CD4-positive, alpha-beta T cell (primary cell): ENCODE results near the gene NAA10. TPM values are rescaled to one million over a fixed set of nuclear protein-coding genes. Genes with fewer than 3 reads are reported as not detected.

Experiments
- ATAC-seq: fragments of 200-7000 bp; cut with Tn5 transposase; one replicate; pipeline ENCODE4 v1.10.0; 2022; ENCODE audit warnings: mild to moderate bottlenecking; ENCODE audit not compliant: poor library complexity
- CTCF ChIA-PET: fragments of 350-600 bp; sonication (Branson Sonifier 250); formaldehyde crosslinking; loops from one replicate; lab custom pipeline; 2021; ENCODE audit warnings: antibody characterized with exemption, inconsistent platforms; lab: Charles Lee
- POLR2A ChIA-PET: fragments of 350-600 bp; sonication (Branson Sonifier 250); formaldehyde crosslinking; loops from one replicate; lab custom pipeline; 2021; ENCODE audit warnings: antibody characterized with exemption, inconsistent platforms; lab: Charles Lee
- DNase-seq, 14 experiments: peaks; one replicate each; pipeline ENCODE4 v3.0.0-alpha.2; 2013 to 2020; ENCODE audit warnings: mixed read lengths in 2 of 14
- H3K27ac ChIP-seq, 2 donors: one replicate each; pipeline versions ENCODE4 v1.5.1 to v1.7.0; 2013; ENCODE audit warnings: low read length in 2 of 2, low read depth in 1 of 2, mild to moderate bottlenecking in 1 of 2
- H3K27me3 ChIP-seq, 2 experiments: 1 replicate in 1 of 2; 2 replicates in 1 of 2; pipeline versions ENCODE4 v1.6.1 to v1.7.0; 2013; ENCODE audit warnings: low read length in 2 of 2, control low read depth in 1 of 2, mild to moderate bottlenecking in 1 of 2, moderate library complexity in 1 of 2; ENCODE audit not compliant: insufficient read depth in 2 of 2, control insufficient read depth in 1 of 2
- H3K36me3 ChIP-seq: one replicate; pipeline ENCODE4 v1.6.1; 2013; ENCODE audit warnings: low read length, control low read depth; ENCODE audit not compliant: insufficient read depth
- H3K4me1 ChIP-seq: one replicate; pipeline ENCODE4 v1.6.1; 2013; ENCODE audit warnings: low read length, control low read depth; ENCODE audit not compliant: insufficient read depth
- H3K4me3 ChIP-seq: one replicate; pipeline ENCODE4 v1.5.1; 2013; ENCODE audit warnings: mild to moderate bottlenecking, low read length, moderate library complexity
- H3K9me3 ChIP-seq, 2 experiments: 1 replicate in 1 of 2; 2 replicates in 1 of 2; pipeline versions ENCODE4 v1.6.1 to v1.7.0; 2013; ENCODE audit warnings: low read length in 2 of 2, mild to moderate bottlenecking in 2 of 2, control low read depth in 1 of 2, moderate library complexity in 1 of 2; ENCODE audit not compliant: control insufficient read depth in 1 of 2, insufficient read depth in 1 of 2
- H3K27ac Mint-ChIP-seq: one replicate; pipeline ENCODE4 v1.8.0; 2020; ENCODE audit warnings: mixed read lengths
- H3K27me3 Mint-ChIP-seq: one replicate; pipeline ENCODE4 v1.8.0; 2021; ENCODE audit warnings: mixed read lengths
- H3K36me3 Mint-ChIP-seq: one replicate; pipeline ENCODE4 v1.8.0; 2021; ENCODE audit warnings: low read depth, mixed read lengths
- H3K4me1 Mint-ChIP-seq: one replicate; pipeline ENCODE4 v1.8.0; 2021; ENCODE audit warnings: low read depth, mixed read lengths
- H3K4me3 Mint-ChIP-seq: one replicate; pipeline ENCODE4 v1.8.0; 2020; ENCODE audit warnings: mild to moderate bottlenecking, mixed read lengths
- H3K9me3 Mint-ChIP-seq: one replicate; pipeline ENCODE4 v1.8.0; 2020; ENCODE audit warnings: mixed read lengths
- intact Hi-C, 2 experiments: fragments of 100-400 bp; cut with DNase I in 1 of 2; cut with micrococcal nuclease in 1 of 2; formaldehyde crosslinking; loops; one replicate each; pipeline versions ENCODE4 v1.15.1 to v1.9.0; 2023 to 2025; cut with DNase I, micrococcal nuclease
- total RNA-seq, 174 experiments: library from RNA in 2 of 174; stranded (reverse) in 2 of 174; gene quantifications; one replicate each; pipeline ENCODE4 v1.2.3 and lab custom pipeline; 2021 to 2026
- TF ChIP-seq, protein P1 (sequence below): fragments of 200-600 bp; IDR thresholded peaks from one replicate; pipeline ENCODE4 v1.8.0; 2022; ENCODE audit warnings: antibody characterized with exemption, mild to moderate bottlenecking

Gene NAA10
- total RNA-seq, 2 experiments from 2014 or later, result 41.5 to 42.0 TPM

GRCh38 chrX:153956044-153956907 lies 21.4 kb upstream of the NAA10 start:
- H3K4me1 ChIP-seq, result peaks cover 9% of the 10 kb centered on the region
- peaks cover 91% of the 10 kb centered on the region for H3K36me3 ChIP-seq
- DNase-seq (no peak), ATAC-seq (no peak)
- Mint-ChIP-seq H3K4me3 (no peak overlapping the region), H3K9me3 (no peaks in the 10 kb centered on the region), H3K4me1 (peaks cover 4% of the 10 kb centered on the region), H3K27me3 (no peaks in the 10 kb centered on the region), H3K27ac (no peak overlapping the region), H3K36me3 (peaks cover 52% of the 10 kb centered on the region)
- POLR2A ChIA-PET, result no interaction called here
- no peak overlapping the region for H3K4me3 ChIP-seq
- no peaks in the 10 kb centered on the region for H3K27me3 ChIP-seq
- CTCF ChIA-PET, result no interaction called here
- intact Hi-C loops, result no loop called here
- no peaks in the 10 kb centered on the region for H3K9me3 ChIP-seq
- TF ChIP-seq, protein P1, sequence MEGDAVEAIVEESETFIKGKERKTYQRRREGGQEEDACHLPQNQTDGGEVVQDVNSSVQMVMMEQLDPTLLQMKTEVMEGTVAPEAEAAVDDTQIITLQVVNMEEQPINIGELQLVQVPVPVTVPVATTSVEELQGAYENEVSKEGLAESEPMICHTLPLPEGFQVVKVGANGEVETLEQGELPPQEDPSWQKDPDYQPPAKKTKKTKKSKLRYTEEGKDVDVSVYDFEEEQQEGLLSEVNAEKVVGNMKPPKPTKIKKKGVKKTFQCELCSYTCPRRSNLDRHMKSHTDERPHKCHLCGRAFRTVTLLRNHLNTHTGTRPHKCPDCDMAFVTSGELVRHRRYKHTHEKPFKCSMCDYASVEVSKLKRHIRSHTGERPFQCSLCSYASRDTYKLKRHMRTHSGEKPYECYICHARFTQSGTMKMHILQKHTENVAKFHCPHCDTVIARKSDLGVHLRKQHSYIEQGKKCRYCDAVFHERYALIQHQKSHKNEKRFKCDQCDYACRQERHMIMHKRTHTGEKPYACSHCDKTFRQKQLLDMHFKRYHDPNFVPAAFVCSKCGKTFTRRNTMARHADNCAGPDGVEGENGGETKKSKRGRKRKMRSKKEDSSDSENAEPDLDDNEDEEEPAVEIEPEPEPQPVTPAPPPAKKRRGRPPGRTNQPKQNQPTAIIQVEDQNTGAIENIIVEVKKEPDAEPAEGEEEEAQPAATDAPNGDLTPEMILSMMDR, result no peak
- no peak overlapping the region for H3K27ac ChIP-seq

- H3K9me3 Mint-ChIP-seq, result no peaks in the 10 kb centered on the region
- H3K4me3 ChIP-seq, result no peak overlapping the region
- H3K9me3 ChIP-seq, result no peaks in the 10 kb centered on the region
- H3K27me3 ChIP-seq, result no peaks in the 10 kb centered on the region
- H3K36me3 Mint-ChIP-seq, result peaks cover 53% of the 10 kb centered on the region
- ChIA-PET POLR2A (no interaction called here), CTCF (no interaction called here)
- intact Hi-C loops, result no loop called here
- peaks cover 90% of the 10 kb centered on the region for H3K36me3 ChIP-seq
- H3K4me1 Mint-ChIP-seq, result peaks cover 4% of the 10 kb centered on the region
- no peak overlapping the region for H3K4me3 Mint-ChIP-seq
- H3K27ac Mint-ChIP-seq, result no peak overlapping the region
- H3K27ac ChIP-seq, result no peak overlapping the region
- ATAC-seq (no peak), DNase-seq (no peak)
- H3K4me1 ChIP-seq, result peaks cover 9% of the 10 kb centered on the region
- TF ChIP-seq, protein P1, result no peak
- H3K27me3 Mint-ChIP-seq, result no peaks in the 10 kb centered on the region
Measured at GRCh38 chrX:153955228-153955732, 20.4 kb upstream of the NAA10 start.

DNA sequence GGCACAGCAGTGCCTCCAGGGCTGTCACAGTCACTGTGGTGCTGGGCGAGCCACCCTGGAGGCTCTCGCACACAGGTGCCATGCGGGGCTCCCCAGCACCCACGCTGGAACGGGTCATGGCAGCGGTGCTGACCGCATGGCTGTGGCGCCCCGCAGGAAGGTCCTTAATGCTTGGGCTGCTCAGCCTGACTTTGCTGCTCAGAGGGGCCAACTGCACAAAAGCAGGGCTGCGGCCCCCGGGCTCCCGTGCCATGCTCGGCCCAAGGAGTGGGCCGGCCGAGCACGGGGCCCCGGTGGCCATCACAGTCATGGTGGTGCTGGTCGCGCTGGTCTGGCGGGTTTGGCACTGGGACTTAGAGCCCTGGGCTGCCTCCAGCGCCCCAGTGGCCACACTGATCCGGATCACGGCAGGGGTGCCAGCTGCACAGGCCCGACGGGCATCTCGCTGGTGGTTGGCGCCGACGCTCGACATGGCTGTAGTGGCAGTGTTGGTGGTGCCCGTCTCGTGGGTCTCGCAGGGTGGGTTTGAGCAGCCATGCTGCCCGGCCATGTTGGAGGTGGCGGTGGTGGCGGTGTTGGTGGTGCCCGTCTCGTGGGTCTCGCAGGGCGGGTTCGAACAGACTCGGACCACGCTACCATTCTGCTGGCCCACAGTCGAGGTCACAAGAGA lies 19.9 kb upstream of the NAA10 start:
- CTCF ChIA-PET, result no interaction called here
- Mint-ChIP-seq H3K4me1 (peaks cover 4% of the 10 kb centered on the region), H3K27me3 (no peaks in the 10 kb centered on the region), H3K4me3 (no peak overlapping the region), H3K9me3 (no peaks in the 10 kb centered on the region), H3K36me3 (peaks cover 52% of the 10 kb centered on the region), H3K27ac (no peak overlapping the region)
- ATAC-seq, result no peak
- Histone ChIP-seq H3K4me1 (peaks cover 9% of the 10 kb centered on the region), H3K36me3 (peaks cover 90% of the 10 kb centered on the region), H3K9me3 (no peaks in the 10 kb centered on the region), H3K27me3 (no peaks in the 10 kb centered on the region), H3K27ac (no peak overlapping the region), H3K4me3 (no peak overlapping the region)
- intact Hi-C loops, result loop anchor here in 1 of 2 experiments (5.0 kb wide), 1 partner anchor 267 kb away; the partner anchor contains the start of gene SLC6A8
- POLR2A ChIA-PET, result no interaction called here
- TF ChIP-seq, protein P1, result no peak
- peak in 1 of 14 experiments; percentile 26 for DNase-seq
